ENCODE data around the gene RBM15. TPM values are rescaled to one million over a fixed set of nuclear protein-coding genes. Genes with fewer than 3 reads are reported as not detected.
A peak's percentile ranks its signal among the peaks of the same experiment; 100 is the strongest.

RBM15 gene
- total RNA-seq: 10 to 100 TPM; 59.1 to 60.2 TPM

DNA sequence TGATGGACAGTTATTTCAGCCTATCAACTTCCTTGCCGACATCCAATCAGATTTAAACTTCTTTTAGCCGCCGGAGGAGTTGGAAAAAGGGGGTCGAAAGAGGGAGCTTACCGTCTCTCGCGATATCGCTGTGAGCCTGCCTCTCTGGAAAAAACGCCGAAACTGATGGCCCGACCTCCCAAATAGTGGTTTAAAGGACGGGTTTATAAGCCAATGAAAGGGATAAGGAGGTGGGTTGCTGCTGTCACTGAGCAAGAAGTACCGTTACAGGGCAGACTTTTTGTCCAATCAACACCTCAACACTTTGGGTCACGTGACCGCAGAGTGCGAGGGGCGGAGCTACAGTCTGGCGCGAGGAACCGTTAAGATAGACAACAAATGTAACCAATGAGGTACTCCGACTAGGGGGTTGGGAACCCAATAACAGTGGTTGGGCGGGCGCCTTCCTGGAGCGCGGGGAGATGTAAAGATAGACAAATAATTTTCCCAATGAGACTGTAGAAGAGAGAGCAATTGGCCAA is at the start of gene RBM15:
Gene RBM15 (plus strand): TSS at position 492 of the 521 bp plus-strand sequence. CDS start 29 bp downstream, at position 521.
- intact Hi-C loops (cut with micrococcal nuclease): loop anchor here (1.0 to 10.0 kb wide), 12 partner anchors 68 to 1110 kb away; partner anchors contain the start of genes ATP5PB, KCNA3, KCNC4 and LAMTOR5
- DNase-seq: peak; percentile 98
- Mint-ChIP-seq H3K27me3 (no peaks in the 10 kb centered on the region), H3K4me1 (ENCODE audit: low read depth) (peaks cover 57% of the 10 kb centered on the region), H3K9me3 (no peaks in the 10 kb centered on the region), H3K4me3 (no peak within 1 kb of the TSS), H3K27ac (no peak within 1 kb of the TSS), H3K36me3 (peaks cover 45% of the 10 kb centered on the region)
- POLR2A ChIA-PET: interaction anchor here (0.6 to 3.7 kb wide), 24 partner anchors 8 to 913 kb away, joined by 3 to 16 read pairs (median 4); partner anchors contain the start of genes AHCYL1, CD53, KCNC4 and LAMTOR5
- CTCF ChIA-PET: interaction anchor here (0.8 to 8.5 kb wide), 16 partner anchors 10 to 281 kb away, joined by 3 to 107 read pairs (median 6); partner anchors contain the start of gene KCNC4

GRCh38 chr1:110291241-110292030 is 47.7 kb upstream of the RBM15 start:
- ChIA-PET CTCF (interaction anchor here (0.8 to 1.6 kb wide), 7 partner anchors 21 to 169 kb away, joined by 3 to 8 read pairs (median 3); no protein-coding TSS in a partner anchor), POLR2A (interaction anchor here (0.6 kb wide), 1 partner anchor 47 kb away, joined by 3 read pairs; no protein-coding TSS in a partner anchor)
- Mint-ChIP-seq H3K36me3 (no peaks in the 10 kb centered on the region), H3K9me3 (no peaks in the 10 kb centered on the region), H3K27me3 (no peaks in the 10 kb centered on the region), H3K4me1 (ENCODE audit: low read depth) (no peaks in the 10 kb centered on the region), H3K27ac (no peak overlapping the region), H3K4me3 (no peak overlapping the region)
- intact Hi-C loops (cut with micrococcal nuclease): no loop called here
- DNase-seq: no peak

GRCh38 chr1:110292031-110292741 is 47.0 kb upstream of the RBM15 start:
- DNase-seq: no peak
- Mint-ChIP-seq H3K4me3 (no peak overlapping the region), H3K4me1 (ENCODE audit: low read depth) (no peaks in the 10 kb centered on the region), H3K27ac (no peak overlapping the region), H3K36me3 (no peaks in the 10 kb centered on the region), H3K9me3 (no peaks in the 10 kb centered on the region), H3K27me3 (no peaks in the 10 kb centered on the region)
- ChIA-PET CTCF (interaction anchor here (0.8 to 1.6 kb wide), 7 partner anchors 20 to 168 kb away, joined by 3 to 8 read pairs (median 3); no protein-coding TSS in a partner anchor), POLR2A (no interaction called here)
- intact Hi-C loops (cut with micrococcal nuclease): no loop called here

DNA sequence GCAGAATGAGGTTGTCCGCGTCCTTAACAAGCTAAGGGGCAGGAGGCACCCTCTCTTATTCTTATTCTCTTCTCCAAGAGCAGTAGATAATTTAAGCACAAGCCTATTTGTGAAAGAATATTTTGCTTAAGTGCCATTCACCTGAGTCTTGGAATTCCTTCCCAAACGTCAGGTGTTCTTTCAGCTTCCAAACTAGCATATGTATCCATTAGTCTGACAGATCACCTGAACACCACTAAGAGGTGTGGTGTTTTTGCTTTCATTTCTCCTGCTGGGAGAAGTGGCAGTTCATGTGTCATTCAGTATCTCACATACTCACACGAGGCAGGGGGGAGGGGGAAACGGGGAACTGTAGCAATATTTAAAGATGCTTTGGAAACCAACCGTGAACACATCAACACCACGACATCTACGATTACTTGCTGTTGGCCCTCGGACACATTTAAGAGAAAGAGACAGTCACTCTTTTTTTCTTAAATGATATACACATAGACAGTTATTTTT is 45.5 kb upstream of the RBM15 start:
- H3K27ac Mint-ChIP-seq: no peak overlapping the region
- intact Hi-C loops (cut with micrococcal nuclease): no loop called here
- H3K9me3 Mint-ChIP-seq: no peaks in the 10 kb centered on the region
- no peaks in the 10 kb centered on the region for H3K4me1 Mint-ChIP-seq (ENCODE audit: low read depth)
- ChIA-PET CTCF (no interaction called here), POLR2A (no interaction called here)
- no peaks in the 10 kb centered on the region for H3K36me3 Mint-ChIP-seq
- H3K27me3 Mint-ChIP-seq: no peaks in the 10 kb centered on the region
- H3K4me3 Mint-ChIP-seq: no peak overlapping the region
- no peak for DNase-seq

DNA sequence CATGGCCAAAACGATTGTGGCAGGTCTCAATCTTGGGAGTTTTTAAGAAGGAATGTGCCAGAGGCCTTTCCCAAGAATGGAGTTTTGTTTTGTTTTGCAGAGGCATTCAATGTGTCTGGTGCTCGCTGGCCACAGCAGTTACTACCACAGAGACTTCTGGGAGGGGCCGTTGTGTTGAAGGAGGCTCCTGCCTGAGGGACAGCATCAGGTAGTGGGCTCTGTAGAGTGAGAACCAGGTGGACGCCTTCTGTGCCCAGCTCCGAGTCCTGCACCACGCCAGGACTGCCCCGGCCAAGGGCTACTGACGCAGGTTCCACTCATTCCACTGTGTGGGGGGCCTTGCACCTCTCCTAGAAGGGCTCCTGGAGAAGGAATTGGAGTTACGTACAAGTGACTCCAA is 44.9 kb upstream of the RBM15 start:
- intact Hi-C loops (cut with micrococcal nuclease): no loop called here
- no peaks in the 10 kb centered on the region for H3K4me1 Mint-ChIP-seq (ENCODE audit: low read depth)

DNA sequence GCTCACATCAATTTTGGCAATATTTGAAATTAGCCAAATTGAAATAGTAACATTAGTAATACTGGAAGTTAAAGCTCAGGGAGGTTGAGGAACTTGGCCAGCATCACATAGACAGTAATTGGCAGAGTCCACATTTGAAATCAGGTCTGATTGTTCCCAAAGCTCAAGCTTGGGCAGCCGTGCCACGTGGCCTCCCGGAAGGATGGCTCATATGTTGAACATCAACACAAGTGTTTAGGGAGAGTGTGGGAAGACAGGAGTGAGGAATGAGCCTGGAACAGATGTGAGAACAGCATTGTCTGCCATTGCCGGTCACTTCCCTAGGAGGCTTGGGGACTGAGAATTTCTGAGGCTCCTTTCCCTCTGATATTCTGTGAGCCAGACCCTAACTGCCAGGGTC is 40.2 kb upstream of the RBM15 start:
- ChIA-PET POLR2A (no interaction called here), CTCF (interaction anchor here (0.6 to 3.3 kb wide), 3 partner anchors 91 to 102 kb away, joined by 3 to 10 read pairs (median 3); no protein-coding TSS in a partner anchor)
- no peak for DNase-seq
- no peaks in the 10 kb centered on the region for H3K4me1 Mint-ChIP-seq (ENCODE audit: low read depth)
- no peaks in the 10 kb centered on the region for H3K27me3 Mint-ChIP-seq
- no peaks in the 10 kb centered on the region for H3K9me3 Mint-ChIP-seq
- no peak overlapping the region for H3K27ac Mint-ChIP-seq
- intact Hi-C loops (cut with micrococcal nuclease): no loop called here
- H3K36me3 Mint-ChIP-seq: no peaks in the 10 kb centered on the region
- no peak overlapping the region for H3K4me3 Mint-ChIP-seq

More for the DNA sequence above, 44.9 kb upstream of the RBM15 start:
- ChIA-PET POLR2A (no interaction called here), CTCF (no interaction called here)
- Mint-ChIP-seq H3K27ac (no peak overlapping the region), H3K27me3 (no peaks in the 10 kb centered on the region), H3K9me3 (no peaks in the 10 kb centered on the region), H3K36me3 (no peaks in the 10 kb centered on the region), H3K4me3 (no peak overlapping the region)
- no peak for DNase-seq

DNA sequence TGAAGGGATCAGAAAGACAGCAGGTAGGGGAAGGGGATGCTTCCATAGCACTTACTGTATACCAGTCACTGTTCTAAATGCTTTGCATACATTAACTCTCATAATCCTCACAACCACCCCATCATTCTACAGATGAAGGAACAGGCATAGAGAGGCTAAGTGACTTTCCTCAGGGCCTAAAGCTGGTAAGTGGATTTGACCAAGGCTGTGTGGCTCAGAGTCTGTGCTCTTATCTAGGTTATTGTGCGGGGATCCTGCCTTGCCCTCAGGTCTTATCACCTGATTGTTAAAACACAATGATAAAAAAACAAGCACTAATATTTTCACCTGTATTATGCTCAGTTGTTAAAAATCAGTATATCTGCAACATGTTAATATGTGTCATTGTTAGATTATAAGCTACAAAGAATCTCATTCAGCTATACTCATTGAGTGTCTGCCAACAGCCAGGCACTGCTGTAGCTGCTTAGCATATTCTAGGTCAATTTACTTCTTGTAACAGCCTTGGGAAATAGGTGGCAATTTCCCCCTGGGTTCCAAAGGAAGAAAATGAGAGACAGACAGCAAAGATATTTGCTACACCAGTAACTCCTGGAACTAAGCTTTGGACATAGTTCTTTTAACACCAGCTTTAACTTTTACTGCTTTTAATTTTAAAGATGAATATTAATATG is 38.6 kb upstream of the RBM15 start:
- Mint-ChIP-seq H3K4me3 (no peak overlapping the region), H3K9me3 (no peaks in the 10 kb centered on the region), H3K4me1 (ENCODE audit: low read depth) (no peaks in the 10 kb centered on the region), H3K36me3 (no peaks in the 10 kb centered on the region), H3K27ac (no peak overlapping the region), H3K27me3 (no peaks in the 10 kb centered on the region)
- POLR2A ChIA-PET: no interaction called here
- CTCF ChIA-PET: interaction anchor here (0.8 to 3.3 kb wide), 4 partner anchors 93 to 196 kb away, joined by 3 to 10 read pairs (median 6); no protein-coding TSS in a partner anchor
- DNase-seq: no peak
- intact Hi-C loops (cut with micrococcal nuclease): no loop called here

GRCh38 chr1:110302836-110303235 is 36.3 kb upstream of the RBM15 start:
- no peaks in the 10 kb centered on the region for H3K36me3 Mint-ChIP-seq
- no peaks in the 10 kb centered on the region for H3K27me3 Mint-ChIP-seq
- ChIA-PET POLR2A (no interaction called here), CTCF (interaction anchor here (2.7 to 17.3 kb wide), 2 partner anchors 10 to 95 kb away, joined by 16 to 920 read pairs; partner anchors contain the start of gene KCNC4)
- H3K4me1 Mint-ChIP-seq (ENCODE audit: low read depth): no peaks in the 10 kb centered on the region
- no peak for DNase-seq
- no peak overlapping the region for H3K27ac Mint-ChIP-seq
- H3K9me3 Mint-ChIP-seq: no peaks in the 10 kb centered on the region
- intact Hi-C loops (cut with micrococcal nuclease): no loop called here
- H3K4me3 Mint-ChIP-seq: no peak overlapping the region

- H3K9me3 Mint-ChIP-seq: no peaks in the 10 kb centered on the region
- H3K36me3 Mint-ChIP-seq: no peaks in the 10 kb centered on the region
- ChIA-PET POLR2A (no interaction called here), CTCF (interaction anchor here (0.7 to 17.3 kb wide), 3 partner anchors 9 to 198 kb away, joined by 3 to 920 read pairs (median 3); partner anchors contain the start of gene KCNC4)
- no peaks in the 10 kb centered on the region for H3K4me1 Mint-ChIP-seq (ENCODE audit: low read depth)
- H3K27me3 Mint-ChIP-seq: no peaks in the 10 kb centered on the region
- intact Hi-C loops (cut with micrococcal nuclease): no loop called here
- no peak for DNase-seq
- no peak overlapping the region for H3K27ac Mint-ChIP-seq
- no peak overlapping the region for H3K4me3 Mint-ChIP-seq
Observed at GRCh38 chr1:110305900-110306420, 33.2 kb upstream of the RBM15 start.

- ChIA-PET CTCF (interaction anchor here (1.6 to 17.3 kb wide), 2 partner anchors 99 to 111 kb away, joined by 5 to 920 read pairs; partner anchors contain the start of gene KCNC4), POLR2A (no interaction called here)
- intact Hi-C loops (cut with micrococcal nuclease): no loop called here
- DNase-seq: no peak
- no peaks in the 10 kb centered on the region for H3K4me1 Mint-ChIP-seq (ENCODE audit: low read depth)
- H3K9me3 Mint-ChIP-seq: no peaks in the 10 kb centered on the region
- H3K27me3 Mint-ChIP-seq: no peaks in the 10 kb centered on the region
- H3K27ac Mint-ChIP-seq: no peak overlapping the region
- no peaks in the 10 kb centered on the region for H3K36me3 Mint-ChIP-seq
- no peak overlapping the region for H3K4me3 Mint-ChIP-seq
Observed at GRCh38 chr1:110307239-110307974, 31.8 kb upstream of the RBM15 start.

- intact Hi-C loops (cut with micrococcal nuclease): no loop called here
- ChIA-PET CTCF (interaction anchor here (1.6 to 17.3 kb wide), 2 partner anchors 100 to 112 kb away, joined by 5 to 920 read pairs; partner anchors contain the start of gene KCNC4), POLR2A (no interaction called here)
- no peaks in the 10 kb centered on the region for H3K9me3 Mint-ChIP-seq
- no peak overlapping the region for H3K4me3 Mint-ChIP-seq
- no peaks in the 10 kb centered on the region for H3K27me3 Mint-ChIP-seq
- H3K4me1 Mint-ChIP-seq (ENCODE audit: low read depth): no peaks in the 10 kb centered on the region
- DNase-seq: no peak
- H3K27ac Mint-ChIP-seq: no peak overlapping the region
- no peaks in the 10 kb centered on the region for H3K36me3 Mint-ChIP-seq
Observed at GRCh38 chr1:110308247-110308646, 30.9 kb upstream of the RBM15 start.

Measured in activated CD4-positive, alpha-beta memory T cell treated with anti-CD3 and anti-CD28 coated beads for 36 hours (primary cell).